K562 (cell line): ENCODE measurements around the gene GLI1. TPM values are rescaled to one million over a fixed set of nuclear protein-coding genes. Genes with fewer than 3 reads are reported as not detected.

ENCODE experiments used
- ATAC-seq: fragments of 200-7000 bp; cut with Tn5 transposase; 3 replicates; pipeline ENCODE4 v1.9.1; 2020; ENCODE audit warnings: moderate library complexity
- BruUV-seq: library from RNA; stranded (reverse); fragments of 400-500 nt; replicated peaks from 2 replicates; lab custom pipeline; 2021; lab: Mats Ljungman, UMichigan
- CTCF ChIA-PET: fragments of 300-600 bp; formaldehyde crosslinking; extraction: SDS; loops from one replicate; lab custom pipeline; 2021; ENCODE audit warnings: low intra/inter-chr PET ratio; lab: Yijun Ruan, JAX
- POLR2A ChIA-PET: fragments of 300-600, 350-650 bp; sonication (Branson Sonifier 250); formaldehyde crosslinking; extraction: SDS; loops from one replicate; lab custom pipeline; 2021; ENCODE audit warnings: antibody characterized with exemption, inconsistent platforms; lab: Yijun Ruan, JAX
- DNase-seq, 4 experiments: peaks; one replicate each; pipeline versions ENCODE4 v3.0.0 to v3.0.0-alpha.2; 2011 to 2018; ENCODE audit warnings: low spot score in 3 of 4, mixed read lengths in 3 of 4; ENCODE audit errors: extremely low read depth in 1 of 4
- FAIRE-seq: peaks from 2 replicates; lab custom pipeline; 2011; peaks lifted over from hg19 to GRCh38; lab: Jason Lieb, UNC
- H2AFZ ChIP-seq: 2 replicates; pipeline ENCODE4 v1.6.0; 2011; ENCODE audit warnings: low read depth, low read length, control low read depth, inconsistent platforms
- H3K27ac ChIP-seq: fragments of 200-600 bp; 3 replicates; pipeline ENCODE4 v1.8.0; 2011; ENCODE audit warnings: low read depth, mild to moderate bottlenecking, control low read depth, inconsistent platforms, low read length, moderate library complexity, mixed read lengths; ENCODE audit errors: extremely low read depth
- H3K27me3 ChIP-seq, 2 experiments: fragments of 300-600 bp in 1 of 2; 2 replicates in 1 of 2; 3 replicates in 1 of 2; pipeline versions ENCODE4 v1.6.0 to v1.8.0; 2011; ENCODE audit warnings: inconsistent platforms in 2 of 2, low read length in 2 of 2, mild to moderate bottlenecking in 1 of 2, mixed read lengths in 1 of 2, moderate library complexity in 1 of 2; ENCODE audit not compliant: control insufficient read depth in 2 of 2, insufficient read depth in 2 of 2
- H3K36me3 ChIP-seq: fragments of 300-600 bp; 3 replicates; pipeline ENCODE4 v1.8.0; 2011; ENCODE audit warnings: mild to moderate bottlenecking, low read length, inconsistent platforms; ENCODE audit not compliant: control insufficient read depth, insufficient read depth
- H3K4me1 ChIP-seq, 2 experiments: fragments of 200-600 bp in 1 of 2; replicated peaks in 1 of 2; 2 replicates in 1 of 2; 3 replicates in 1 of 2; pipeline versions ENCODE4 v1.5.1 to v1.8.0; 2011; ENCODE audit warnings: inconsistent platforms in 2 of 2, low read length in 2 of 2, mild to moderate bottlenecking in 1 of 2, mixed read lengths in 1 of 2, moderate library complexity in 1 of 2; ENCODE audit not compliant: control insufficient read depth in 2 of 2, insufficient read depth in 2 of 2
- H3K4me2 ChIP-seq: 2 replicates; pipeline ENCODE4 v1.6.1; 2011; ENCODE audit warnings: low read length, control low read depth, inconsistent platforms, mixed read lengths; ENCODE audit not compliant: insufficient read depth
- H3K4me3 ChIP-seq: fragments of 200-600 bp; sonication (generic), shearing (Covaris generic); 2 replicates; pipeline ENCODE4 v1.5.1; 2016; ENCODE audit warnings: control low read depth, inconsistent platforms
- H3K79me2 ChIP-seq: fragments of 200-600 bp; 3 replicates; pipeline ENCODE4 v1.8.0; 2011; ENCODE audit warnings: low read length, inconsistent platforms; ENCODE audit not compliant: control insufficient read depth, insufficient read depth
- H3K9ac ChIP-seq, 2 experiments: 2 replicates each; pipeline versions ENCODE4 v1.6.0 to v1.6.1; 2011; ENCODE audit warnings: low read depth in 2 of 2, low read length in 2 of 2, control low read depth in 1 of 2, inconsistent platforms in 1 of 2, mild to moderate bottlenecking in 1 of 2, mixed read lengths in 1 of 2; ENCODE audit not compliant: insufficient read depth in 1 of 2
- H3K9me1 ChIP-seq: one replicate; pipeline ENCODE4 v1.6.0; 2011; ENCODE audit warnings: inconsistent platforms, mild to moderate bottlenecking, low read length, moderate library complexity; ENCODE audit not compliant: control insufficient read depth, insufficient read depth
- H3K9me3 ChIP-seq: replicated peaks from 2 replicates; pipeline ENCODE4 v1.5.1; 2011; ENCODE audit warnings: low read depth, low read length, inconsistent platforms; ENCODE audit not compliant: control insufficient read depth, insufficient read depth
- H4K20me1 ChIP-seq: replicated peaks from 2 replicates; pipeline ENCODE4 v1.6.1; 2011; ENCODE audit warnings: low read length, inconsistent platforms, mixed read lengths; ENCODE audit not compliant: control insufficient read depth, insufficient read depth
- ATF1 ChIP-seq, 2 experiments: fragments of 450-650 bp in 1 of 2; IDR thresholded peaks; 2 replicates each; pipeline ENCODE4 v1.6.1; 2016; ENCODE audit warnings: missing compliant biosample characterization in 1 of 2, missing genetic modification characterization in 1 of 2
- ATF7 ChIP-seq: fragments of 450-650 bp; IDR thresholded peaks from 2 replicates; pipeline ENCODE4 v1.7.1; 2014; ENCODE audit warnings: mild to moderate bottlenecking, moderate library complexity
- BHLHE40 ChIP-seq: IDR thresholded peaks from 2 replicates; pipeline ENCODE4 v1.6.1; 2011; ENCODE audit warnings: low read length, improper control_type of control experiment
- CREB5 ChIP-seq: fragments of 250-450 bp; sonication (Bioruptor Pico); IDR thresholded peaks from 2 replicates; pipeline ENCODE4 v1.5.0; 2020; ENCODE audit warnings: mild to moderate bottlenecking
- FOS ChIP-seq: IDR thresholded peaks from 3 replicates; pipeline ENCODE4 v1.6.1; 2011; ENCODE audit not compliant: insufficient read length; ENCODE audit errors: extremely low read depth
- JUND ChIP-seq, 2 experiments: IDR thresholded peaks; 2 replicates in 1 of 2; 3 replicates in 1 of 2; pipeline ENCODE4 v1.6.1; 2011; ENCODE audit warnings: borderline replicate concordance in 2 of 2, low read depth in 2 of 2, low read length in 2 of 2, improper control_type of control experiment in 1 of 2, missing biosample characterization in 1 of 2, missing genetic modification characterization in 1 of 2, missing genetic modification reagents in 1 of 2
- LARP7 ChIP-seq: fragments of 450-650 bp; IDR thresholded peaks from 2 replicates; pipeline ENCODE4 v1.6.1; 2016
- MAX ChIP-seq: sonication (generic); formaldehyde crosslinking; IDR thresholded peaks from 2 replicates; pipeline ENCODE4 v1.9.0; 2022; ENCODE audit warnings: mild to moderate bottlenecking, missing genetic modification reagents
- RBFOX2 ChIP-seq: fragments of 200-400 bp; formaldehyde crosslinking; IDR thresholded peaks from 2 replicates; pipeline ENCODE4 v1.6.1; 2017; ENCODE audit warnings: low read depth, mild to moderate bottlenecking, low read length, moderate library complexity
- TFAP4 ChIP-seq: sonication (generic); formaldehyde crosslinking; IDR thresholded peaks from 2 replicates; pipeline ENCODE4 v1.8.0; 2022; ENCODE audit warnings: missing genetic modification reagents, mild to moderate bottlenecking, moderate library complexity, borderline replicate concordance
- ZNF699 ChIP-seq: fragments of 250-450 bp; sonication (Bioruptor Pico); IDR thresholded peaks from 2 replicates; pipeline ENCODE4 v1.8.0; 2021; ENCODE audit warnings: mild to moderate bottlenecking, moderate library complexity; ENCODE audit not compliant: insufficient replicate concordance
- WGBS: fragments of 100-300 bp; shearing (Covaris generic); methylation state at CpG from one replicate; pipeline ENCODE4 v1.1.6; 2016; ENCODE audit warnings: low coverage, mixed read lengths; ENCODE audit not compliant: insufficient coverage; ENCODE audit errors: missing lambda C conversion rate; 5-methylcytosine and 5-hydroxymethylcytosine counted together
- in situ Hi-C: fragments of 300-500 bp; cut with MboI; formaldehyde crosslinking; loops from 4 replicates; pipeline ENCODE4 v1.15.0; 2018; ENCODE audit warnings: inconsistent platforms, mixed read lengths
- intact Hi-C: fragments of 100-400 bp; cut with micrococcal nuclease; formaldehyde crosslinking; loops from 2 replicates; pipeline ENCODE4 v1.14.2; 2022
- polyA plus RNA-seq, 8 experiments: library from polyadenylated mRNA; depleted of rRNA in 4 of 8; stranded (reverse) in 5 of 8; unstranded in 3 of 8; fragments of >200 nt; fragmentation: Nextera tagmentation in 2 of 8; fragmentation: Illumina TruSeq in 1 of 8; extraction: Ambion mirVana in 2 of 8; extraction: Trizol in 1 of 8; gene quantifications; 2 replicates each; pipeline versions ENCODE4 v1.2.1 to v1.2.3, GENCODE V29; 2011 to 2014; ENCODE audit warnings: inconsistent platforms in 1 of 8, missing spikeins in 1 of 8
- total RNA-seq, 7 experiments: library from RNA; depleted of rRNA in 6 of 7; stranded (reverse); fragments of >200 nt in 6 of 7; fragmentation: Illumina TruSeq in 2 of 7; extraction: Trizol in 2 of 7; gene quantifications; 2 replicates each; pipeline versions ENCODE4 v1.2.1 to v1.2.3, GENCODE V29; 2011 to 2021; ENCODE audit warnings: low replicate concordance in 1 of 7
- TF ChIP-seq, protein P1 (sequence below): sonication (generic); formaldehyde crosslinking; IDR thresholded peaks from 2 replicates; pipeline ENCODE4 v1.8.1; 2023; ENCODE audit warnings: mild to moderate bottlenecking, missing genetic modification reagents

Gene GLI1
- total and polyA plus RNA-seq, 9 of the 15 experiments (the other 6 are each of a cell fraction or from before 2014, with no cell fraction given): 0.24 to 3.7 (median 0.61) TPM

- TF ChIP-seq ATF1 (CRISPR knock-in tag; IDR thresholded peaks at IDR 0.05) (no peak), ATF1 (tag; IDR thresholded peaks at IDR 0.05) (no peak), MAX (CRISPR knock-in tag) (peak; percentile 79)
Observed at GRCh38 chr12:57452181-57452936, 7.2 kb upstream of the GLI1 start (continued).

DNA sequence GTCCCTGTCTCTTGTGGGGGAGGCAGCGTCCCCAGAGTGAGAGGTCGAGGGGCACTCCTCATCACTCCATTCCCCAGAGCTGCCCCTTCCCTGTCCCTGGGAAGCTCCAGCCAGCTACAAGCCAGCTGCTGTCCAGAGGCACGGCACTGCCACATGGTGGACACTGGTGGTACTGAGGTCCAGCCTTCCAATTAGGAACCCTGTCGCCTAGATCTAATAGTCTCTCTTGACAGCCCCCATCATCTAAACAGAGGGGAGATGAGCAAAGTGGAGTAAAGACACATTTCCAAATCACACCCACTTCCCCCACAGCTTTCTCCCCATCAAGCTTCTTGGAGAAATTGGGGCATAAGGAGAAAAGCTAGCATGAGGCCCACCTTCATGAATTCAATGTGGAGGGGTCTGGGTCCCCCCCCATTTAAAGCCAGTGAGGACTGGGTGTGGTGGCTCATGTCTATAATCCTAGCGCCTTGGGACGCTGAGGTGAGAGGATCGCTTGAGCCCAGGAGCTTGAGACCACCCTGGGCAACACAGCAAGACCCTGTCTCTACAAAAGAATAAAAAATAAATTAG is 6.6 kb upstream of the GLI1 start:
- DNase-seq (peak; percentile 68 to 89 (median 71)), ATAC-seq (peak; percentile 50), FAIRE-seq (peak; percentile 94)
- intact Hi-C loops: loop anchor here (1.0 to 2.0 kb wide), 3 partner anchors 146 to 240 kb away; no protein-coding TSS in a partner anchor
- Histone ChIP-seq H3K4me2 (peak overlapping the region; percentile 48; the same call in 1 of the 2 replicates), H3K4me1 (peaks cover 30 to 43% of the 10 kb centered on the region in 2 experiments), H3K4me3 (no peak overlapping the region), H3K9me1 (no peaks in the 10 kb centered on the region), H3K36me3 (no peaks in the 10 kb centered on the region), H3K9ac (no peak overlapping the region), H3K27ac (peak overlapping the region; percentile 17; the same call in 1 of the 3 replicates), H2AFZ (peak overlapping the region; percentile 76), H3K27me3 (no peaks in the 10 kb centered on the region), H4K20me1 (no peaks in the 10 kb centered on the region), H3K9me3 (no peaks in the 10 kb centered on the region), H3K79me2 (peaks cover 17% of the 10 kb centered on the region; the same call in 2 of the 3 replicates)
- CTCF ChIA-PET: interaction anchor here (0.6 to 2.7 kb wide), 6 partner anchors 113 to 240 kb away, joined by 3 to 20 read pairs (median 8); no protein-coding TSS in a partner anchor
- in situ Hi-C loops: loop anchor here (5.0 kb wide), 1 partner anchor 141 kb away; no protein-coding TSS in a partner anchor
- POLR2A ChIA-PET: interaction anchor here (0.6 to 1.9 kb wide), 10 partner anchors 10 to 240 kb away, joined by 3 to 7 read pairs (median 4); no protein-coding TSS in a partner anchor
- WGBS: 0% methylated on average over 7 of the region's 7 CpGs
- no TSS peak for BruUV-seq
- TF ChIP-seq ATF7 (no peak), ZNF699 (CRISPR knock-in tag) (no peak), JUND (IDR thresholded peaks at IDR 0.05; ENCODE audit: borderline replicate concordance, low read depth, low read length) (no peak), JUND (tag; IDR thresholded peaks at IDR 0.05; ENCODE audit: borderline replicate concordance, low read depth, low read length) (peak; percentile 35; the same call in 1 of the 3 replicates), TFAP4 (CRISPR knock-in tag) (peak; percentile 93), BHLHE40 (no peak), RBFOX2 (0 out of 2 replicates have a peak, but pooled peaks have one; percentile 37), CREB5 (CRISPR knock-in tag) (no peak), LARP7 (no peak), FOS (no peak)
- TF ChIP-seq, protein P1, sequence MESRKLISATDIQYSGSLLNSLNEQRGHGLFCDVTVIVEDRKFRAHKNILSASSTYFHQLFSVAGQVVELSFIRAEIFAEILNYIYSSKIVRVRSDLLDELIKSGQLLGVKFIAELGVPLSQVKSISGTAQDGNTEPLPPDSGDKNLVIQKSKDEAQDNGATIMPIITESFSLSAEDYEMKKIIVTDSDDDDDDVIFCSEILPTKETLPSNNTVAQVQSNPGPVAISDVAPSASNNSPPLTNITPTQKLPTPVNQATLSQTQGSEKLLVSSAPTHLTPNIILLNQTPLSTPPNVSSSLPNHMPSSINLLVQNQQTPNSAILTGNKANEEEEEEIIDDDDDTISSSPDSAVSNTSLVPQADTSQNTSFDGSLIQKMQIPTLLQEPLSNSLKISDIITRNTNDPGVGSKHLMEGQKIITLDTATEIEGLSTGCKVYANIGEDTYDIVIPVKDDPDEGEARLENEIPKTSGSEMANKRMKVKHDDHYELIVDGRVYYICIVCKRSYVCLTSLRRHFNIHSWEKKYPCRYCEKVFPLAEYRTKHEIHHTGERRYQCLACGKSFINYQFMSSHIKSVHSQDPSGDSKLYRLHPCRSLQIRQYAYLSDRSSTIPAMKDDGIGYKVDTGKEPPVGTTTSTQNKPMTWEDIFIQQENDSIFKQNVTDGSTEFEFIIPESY (CRISPR knock-in tag): peak; percentile 34; the same call in 1 of the 2 replicates
